ENCODE data around the gene ALG12.

The ALG12 gene

GRCh38 chr22:49867303-49868265 lies 50.7 kb downstream of the ALG12 start:
- Histone ChIP-seq H3K27ac (ENCODE audit: low read depth, low read length) (no peak overlapping the region), H3K4me3 (ENCODE audit: low read depth, low read length) (no peak overlapping the region), H3K4me1 (ENCODE audit: control insufficient read depth, insufficient read depth, low read length) (0 out of 2 replicates have a peak, but pooled peaks cover 5% of the 10 kb centered on the region), H3K9me3 (ENCODE audit: control insufficient read depth, insufficient read depth, low read length) (peaks cover 11% of the 10 kb centered on the region; the same call in 1 of the 2 replicates), H3K36me3 (ENCODE audit: control insufficient read depth, insufficient read depth, low read length) (no peaks in the 10 kb centered on the region; the same call in 1 of the 2 replicates), H3K9ac (ENCODE audit: low read depth, low read length) (no peak overlapping the region), H3K27me3 (ENCODE audit: control insufficient read depth, insufficient read depth, low read length) (no peaks in the 10 kb centered on the region)

DNA sequence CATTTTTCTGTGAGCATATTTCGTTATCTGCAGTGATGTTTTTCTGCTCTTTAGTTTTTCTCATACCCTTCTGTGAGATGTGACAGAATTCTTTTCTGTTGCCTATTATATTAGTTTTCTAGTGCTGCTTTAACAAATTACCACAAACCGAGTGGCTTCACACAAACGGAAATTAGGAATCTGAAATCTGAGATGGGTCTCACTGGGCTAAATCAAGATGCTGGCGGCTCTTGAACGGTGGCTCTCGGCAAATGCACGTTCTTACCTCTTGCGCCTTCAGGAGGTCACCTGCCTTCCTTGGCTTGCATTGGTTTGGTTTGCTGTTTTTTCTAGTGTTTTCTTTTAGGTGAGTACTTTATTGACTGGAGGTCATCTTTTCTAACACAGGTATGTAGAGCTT lies 51.6 kb downstream of the ALG12 start:
- Histone ChIP-seq H3K9me3 (ENCODE audit: control insufficient read depth, insufficient read depth, low read length) (peaks cover 11% of the 10 kb centered on the region; the same call in 1 of the 2 replicates), H3K27ac (ENCODE audit: low read depth, low read length) (no peak overlapping the region), H3K4me1 (ENCODE audit: control insufficient read depth, insufficient read depth, low read length) (0 out of 2 replicates have a peak, but pooled peaks cover 5% of the 10 kb centered on the region), H3K9ac (ENCODE audit: low read depth, low read length) (no peak overlapping the region), H3K36me3 (ENCODE audit: control insufficient read depth, insufficient read depth, low read length) (no peaks in the 10 kb centered on the region; the same call in 1 of the 2 replicates), H3K4me3 (ENCODE audit: low read depth, low read length) (no peak overlapping the region), H3K27me3 (ENCODE audit: control insufficient read depth, insufficient read depth, low read length) (no peaks in the 10 kb centered on the region)

DNA sequence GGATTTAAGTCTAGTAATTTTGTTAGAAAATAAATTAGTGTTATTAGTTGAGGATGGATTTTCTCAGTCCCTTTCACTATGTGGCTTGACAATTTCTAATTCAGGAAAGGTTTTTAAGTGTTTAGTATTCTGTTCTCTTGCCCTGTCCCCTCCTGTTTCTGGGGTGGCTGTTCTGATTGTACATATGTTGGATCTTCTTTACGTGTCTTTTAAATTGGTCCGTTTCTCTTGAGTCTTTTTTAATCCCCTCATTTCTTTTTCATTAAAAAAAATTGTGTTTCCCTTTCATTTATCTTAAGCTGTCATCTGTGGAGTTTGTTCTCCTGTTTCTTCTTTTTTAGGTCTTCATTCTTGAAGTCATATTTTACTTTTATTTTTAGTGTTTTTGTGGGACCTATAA lies 52.1 kb downstream of the ALG12 start:
- Histone ChIP-seq H3K36me3 (ENCODE audit: control insufficient read depth, insufficient read depth, low read length) (no peaks in the 10 kb centered on the region; the same call in 1 of the 2 replicates), H3K27me3 (ENCODE audit: control insufficient read depth, insufficient read depth, low read length) (no peaks in the 10 kb centered on the region), H3K4me1 (ENCODE audit: control insufficient read depth, insufficient read depth, low read length) (0 out of 2 replicates have a peak, but pooled peaks cover 5% of the 10 kb centered on the region), H3K27ac (ENCODE audit: low read depth, low read length) (no peak overlapping the region), H3K4me3 (ENCODE audit: low read depth, low read length) (no peak overlapping the region), H3K9me3 (ENCODE audit: control insufficient read depth, insufficient read depth, low read length) (peaks cover 11% of the 10 kb centered on the region; the same call in 1 of the 2 replicates), H3K9ac (ENCODE audit: low read depth, low read length) (no peak overlapping the region)

- Histone ChIP-seq H3K27ac (ENCODE audit: low read depth, low read length) (no peak overlapping the region), H3K9me3 (ENCODE audit: control insufficient read depth, insufficient read depth, low read length) (peaks cover 11% of the 10 kb centered on the region; the same call in 1 of the 2 replicates), H3K4me3 (ENCODE audit: low read depth, low read length) (no peak overlapping the region)
These were observed 53.1 kb downstream of the ALG12 start for GRCh38 chr22:49865156-49865555.

GRCh38 chr22:49863931-49864330 lies 54.3 kb downstream of the ALG12 start:
- peaks cover 6% of the 10 kb centered on the region; the same call in 1 of the 2 replicates for H3K9me3 ChIP-seq (ENCODE audit: control insufficient read depth, insufficient read depth, low read length)
- H3K36me3 ChIP-seq (ENCODE audit: control insufficient read depth, insufficient read depth, low read length) = no peaks in the 10 kb centered on the region; the same call in 1 of the 2 replicates

More at GRCh38 chr22:49865156-49865555, 53.1 kb downstream of the ALG12 start:
- Histone ChIP-seq H3K27me3 (ENCODE audit: control insufficient read depth, insufficient read depth, low read length) (no peaks in the 10 kb centered on the region), H3K9ac (ENCODE audit: low read depth, low read length) (no peak overlapping the region), H3K4me1 (ENCODE audit: control insufficient read depth, insufficient read depth, low read length) (0 out of 2 replicates have a peak, but pooled peaks cover 5% of the 10 kb centered on the region), H3K36me3 (ENCODE audit: control insufficient read depth, insufficient read depth, low read length) (no peaks in the 10 kb centered on the region; the same call in 1 of the 2 replicates)

GRCh38 chr22:49862496-49862776 lies 55.8 kb downstream of the ALG12 start:
- Histone ChIP-seq H3K27me3 (ENCODE audit: control insufficient read depth, insufficient read depth, low read length) (no peaks in the 10 kb centered on the region), H3K36me3 (ENCODE audit: control insufficient read depth, insufficient read depth, low read length) (no peaks in the 10 kb centered on the region; the same call in 1 of the 2 replicates), H3K4me3 (ENCODE audit: low read depth, low read length) (no peak overlapping the region), H3K9ac (ENCODE audit: low read depth, low read length) (no peak overlapping the region), H3K4me1 (ENCODE audit: control insufficient read depth, insufficient read depth, low read length) (0 out of 2 replicates have a peak, but pooled peaks cover 5% of the 10 kb centered on the region), H3K9me3 (ENCODE audit: control insufficient read depth, insufficient read depth, low read length) (peaks cover 6% of the 10 kb centered on the region; the same call in 1 of the 2 replicates), H3K27ac (ENCODE audit: low read depth, low read length) (no peak overlapping the region)

More at GRCh38 chr22:49863931-49864330, 54.3 kb downstream of the ALG12 start:
- H3K9ac ChIP-seq (ENCODE audit: low read depth, low read length) = no peak overlapping the region
- no peak overlapping the region for H3K4me3 ChIP-seq (ENCODE audit: low read depth, low read length)
- H3K27me3 ChIP-seq (ENCODE audit: control insufficient read depth, insufficient read depth, low read length) = no peaks in the 10 kb centered on the region
- H3K27ac ChIP-seq (ENCODE audit: low read depth, low read length) = no peak overlapping the region
- 0 out of 2 replicates have a peak, but pooled peaks cover 5% of the 10 kb centered on the region for H3K4me1 ChIP-seq (ENCODE audit: control insufficient read depth, insufficient read depth, low read length)

DNA sequence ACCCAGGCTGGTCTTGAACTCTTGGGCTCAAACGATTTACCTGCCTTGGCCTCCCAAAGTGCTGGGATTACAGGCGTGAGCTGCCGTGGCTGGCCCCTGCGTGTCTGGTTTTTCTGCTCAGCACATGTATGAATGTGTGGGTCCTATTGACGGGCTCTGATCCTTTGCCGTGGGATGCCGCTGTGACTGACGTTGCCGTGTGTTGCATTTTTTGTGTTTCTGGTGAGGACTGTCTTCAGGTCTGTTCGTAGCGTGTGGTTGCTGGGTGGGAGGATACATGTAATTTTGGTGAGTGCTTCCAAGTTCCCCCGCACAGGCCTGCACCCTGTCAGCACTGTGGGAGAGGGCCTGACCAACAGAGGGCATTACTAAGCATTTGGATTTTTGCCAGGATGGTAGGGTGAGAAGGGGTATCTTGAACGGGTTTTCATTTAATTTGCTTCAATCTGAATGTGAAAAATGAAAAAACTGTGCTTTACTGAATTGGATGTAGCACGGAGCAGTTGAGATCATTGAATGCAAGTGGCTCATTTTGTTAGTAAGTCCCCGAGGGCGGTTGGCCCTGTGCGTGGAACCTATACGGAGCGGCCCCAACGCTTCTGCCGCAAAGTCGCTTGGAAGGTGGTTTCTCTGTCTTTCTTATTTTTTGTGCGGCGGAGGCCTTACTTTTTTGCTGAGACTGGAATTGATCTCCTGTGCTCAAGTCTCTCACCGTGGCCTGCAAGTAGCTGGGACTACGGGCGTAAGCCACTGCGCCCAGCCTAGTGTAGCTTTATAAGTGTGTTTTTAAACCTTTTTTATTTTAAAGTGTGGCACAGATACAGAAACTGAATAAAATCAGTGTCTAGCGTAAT lies 56.4 kb downstream of the ALG12 start:
- H3K27me3 ChIP-seq (ENCODE audit: control insufficient read depth, insufficient read depth, low read length) = no peaks in the 10 kb centered on the region
- H3K4me1 ChIP-seq (ENCODE audit: control insufficient read depth, insufficient read depth, low read length) = 0 out of 2 replicates have a peak, but pooled peaks cover 1% of the 10 kb centered on the region
- no peaks in the 10 kb centered on the region for H3K36me3 ChIP-seq (ENCODE audit: control insufficient read depth, insufficient read depth, low read length)
- no peak overlapping the region for H3K4me3 ChIP-seq (ENCODE audit: low read depth, low read length)
- H3K9me3 ChIP-seq (ENCODE audit: control insufficient read depth, insufficient read depth, low read length) = peaks cover 6% of the 10 kb centered on the region; the same call in 1 of the 2 replicates
- no peak overlapping the region for H3K9ac ChIP-seq (ENCODE audit: low read depth, low read length)
- no peak overlapping the region for H3K27ac ChIP-seq (ENCODE audit: low read depth, low read length)

GRCh38 chr22:49858827-49859226 lies 59.4 kb downstream of the ALG12 start:
- Histone ChIP-seq H3K4me3 (ENCODE audit: low read depth, low read length) (no peak overlapping the region), H3K27ac (ENCODE audit: low read depth, low read length) (no peak overlapping the region), H3K9ac (ENCODE audit: low read depth, low read length) (no peak overlapping the region), H3K27me3 (ENCODE audit: control insufficient read depth, insufficient read depth, low read length) (no peaks in the 10 kb centered on the region), H3K4me1 (ENCODE audit: control insufficient read depth, insufficient read depth, low read length) (peaks cover 17% of the 10 kb centered on the region), H3K9me3 (ENCODE audit: control insufficient read depth, insufficient read depth, low read length) (no peaks in the 10 kb centered on the region), H3K36me3 (ENCODE audit: control insufficient read depth, insufficient read depth, low read length) (no peaks in the 10 kb centered on the region)

DNA sequence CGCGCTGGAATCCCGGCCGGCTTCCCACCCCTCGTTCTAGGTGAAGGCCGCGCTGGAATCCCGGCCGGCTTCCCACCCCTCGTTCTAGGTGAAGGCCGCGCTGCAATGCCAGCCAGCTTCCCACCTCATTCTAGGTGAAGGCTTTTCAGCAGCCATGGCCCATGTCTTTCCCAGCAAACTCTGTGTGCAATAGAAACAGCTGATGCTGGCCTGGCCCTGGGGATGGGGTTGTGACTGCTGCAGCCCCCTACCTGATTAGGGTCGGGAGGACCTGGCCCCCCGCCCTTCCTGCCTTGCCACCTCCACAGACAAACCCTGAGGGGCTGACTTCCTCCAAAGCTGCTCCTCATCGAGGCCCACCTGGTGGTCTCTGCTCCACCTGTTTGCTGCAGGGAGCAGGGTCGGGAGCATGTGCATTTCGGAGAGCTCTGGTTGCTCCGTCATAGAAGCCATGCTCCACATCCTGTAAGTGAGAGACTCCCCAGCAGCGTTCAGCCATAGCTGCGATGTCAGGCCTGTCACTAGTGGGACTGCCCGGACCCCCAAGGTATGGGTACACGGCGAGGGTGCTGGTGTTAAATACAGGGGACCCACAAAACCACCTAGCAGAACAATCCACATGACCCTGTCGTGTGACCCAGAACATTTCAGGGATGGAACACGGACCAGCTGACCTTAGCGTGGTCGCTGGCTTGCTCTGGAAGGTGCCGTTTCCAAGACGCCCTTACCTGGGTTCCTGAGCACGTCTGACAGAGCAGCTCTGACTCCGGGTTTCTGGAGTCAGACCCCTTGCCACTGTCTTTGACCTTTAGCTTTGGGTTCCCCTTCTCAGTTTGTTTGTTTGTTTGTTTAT lies 61.2 kb downstream of the ALG12 start:
- H3K4me1 ChIP-seq (ENCODE audit: control insufficient read depth, insufficient read depth, low read length) = peaks cover 17% of the 10 kb centered on the region
- H3K4me3 ChIP-seq (ENCODE audit: low read depth, low read length) = no peak overlapping the region
- H3K9ac ChIP-seq (ENCODE audit: low read depth, low read length) = no peak overlapping the region
- H3K36me3 ChIP-seq (ENCODE audit: control insufficient read depth, insufficient read depth, low read length) = no peaks in the 10 kb centered on the region
- no peaks in the 10 kb centered on the region for H3K9me3 ChIP-seq (ENCODE audit: control insufficient read depth, insufficient read depth, low read length)
- no peak overlapping the region for H3K27ac ChIP-seq (ENCODE audit: low read depth, low read length)
- peaks cover 9% of the 10 kb centered on the region for H3K27me3 ChIP-seq (ENCODE audit: control insufficient read depth, insufficient read depth, low read length)

DNA sequence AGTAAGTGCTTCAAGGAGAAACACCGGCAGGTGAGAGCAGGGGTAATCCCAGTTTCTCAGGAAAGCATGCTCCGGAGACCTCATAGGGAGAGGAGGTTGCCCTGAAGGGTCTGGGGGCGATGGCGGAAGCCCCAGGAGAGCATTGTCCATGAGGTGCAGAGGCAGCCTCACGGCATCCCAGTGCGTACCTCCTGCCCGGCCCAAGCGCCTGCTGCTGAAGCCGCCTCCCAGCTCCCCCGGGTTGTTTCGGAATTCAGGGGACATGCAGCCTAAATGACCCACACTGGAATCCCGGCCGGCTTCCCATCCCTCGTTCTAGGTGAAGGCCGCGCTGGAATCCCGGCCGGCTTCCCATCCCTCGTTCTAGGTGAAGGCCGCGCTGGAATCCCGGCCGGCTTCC lies 61.9 kb downstream of the ALG12 start:
- Histone ChIP-seq H3K27ac (ENCODE audit: low read depth, low read length) (no peak overlapping the region), H3K9ac (ENCODE audit: low read depth, low read length) (no peak overlapping the region), H3K9me3 (ENCODE audit: control insufficient read depth, insufficient read depth, low read length) (no peaks in the 10 kb centered on the region), H3K36me3 (ENCODE audit: control insufficient read depth, insufficient read depth, low read length) (no peaks in the 10 kb centered on the region), H3K4me3 (ENCODE audit: low read depth, low read length) (no peak overlapping the region), H3K4me1 (ENCODE audit: control insufficient read depth, insufficient read depth, low read length) (peaks cover 17% of the 10 kb centered on the region), H3K27me3 (ENCODE audit: control insufficient read depth, insufficient read depth, low read length) (peaks cover 16% of the 10 kb centered on the region)

Measured in HUES48 (cell line).